Mesenteric fat pad (tissue), 1 donor: ENCODE results near the gene PEX11A. TPM values are rescaled to one million over a fixed set of nuclear protein-coding genes. Genes with fewer than 3 reads are reported as not detected.

Experiments used
- DNase-seq: peaks from one replicate; pipeline ENCODE4 v3.0.0-alpha.2; 2020; ENCODE audit warnings: low spot score
- total RNA-seq: library from RNA; stranded (reverse); fragmentation: NEBNext Ultra II Directional; extraction: Animal tissue kit (Norgen Biotek cat#: 25700); gene quantifications from one replicate; pipeline ENCODE4 v1.2.1, GENCODE V29; 2021
- donor health status: DM: yes; HTN: yes; CAD: no.

Gene PEX11A
- total RNA-seq, 1 donor from 2014 or later: 103 TPM

DNA sequence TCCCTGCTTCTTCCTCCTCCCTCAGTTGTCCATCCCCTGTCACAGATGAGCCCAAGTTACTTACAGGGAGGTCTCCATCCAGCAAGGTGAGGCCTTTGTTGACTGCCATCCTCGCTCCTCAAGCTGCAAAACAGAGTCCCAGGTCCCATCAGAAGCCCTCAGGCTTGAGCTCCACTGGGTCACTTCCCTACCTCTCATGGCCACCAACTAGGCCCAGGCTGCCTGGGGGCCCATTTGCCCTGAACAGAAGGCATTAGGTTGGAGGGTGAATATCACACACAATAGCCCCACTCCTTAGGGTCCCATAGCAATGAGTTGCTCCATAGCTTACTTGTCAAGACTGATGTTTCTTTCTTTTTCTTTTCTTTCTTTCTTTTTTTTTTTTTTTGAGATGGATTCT, 13.2 kb downstream of the PEX11A start:
- no peak for DNase-seq

DNA sequence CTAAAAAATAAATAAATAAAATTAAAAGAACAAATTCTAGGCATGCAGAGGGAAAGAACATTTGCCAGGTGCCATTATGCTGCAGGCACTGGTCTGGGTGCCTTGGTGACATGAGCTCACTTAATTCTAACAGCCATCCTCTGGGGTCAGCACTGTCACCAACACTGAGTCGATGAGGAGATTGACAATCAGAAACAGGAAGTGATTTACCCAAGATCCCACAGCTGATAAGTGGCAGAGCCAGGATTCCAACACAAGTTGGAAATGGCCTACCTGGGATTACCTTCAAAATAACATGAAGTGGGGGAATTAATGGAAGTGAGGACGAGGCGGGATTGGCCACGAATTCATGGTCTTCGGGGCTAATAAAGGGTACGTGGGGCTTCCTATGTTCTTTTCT, 14.9 kb downstream of the PEX11A start:
- no peak for DNase-seq

DNA sequence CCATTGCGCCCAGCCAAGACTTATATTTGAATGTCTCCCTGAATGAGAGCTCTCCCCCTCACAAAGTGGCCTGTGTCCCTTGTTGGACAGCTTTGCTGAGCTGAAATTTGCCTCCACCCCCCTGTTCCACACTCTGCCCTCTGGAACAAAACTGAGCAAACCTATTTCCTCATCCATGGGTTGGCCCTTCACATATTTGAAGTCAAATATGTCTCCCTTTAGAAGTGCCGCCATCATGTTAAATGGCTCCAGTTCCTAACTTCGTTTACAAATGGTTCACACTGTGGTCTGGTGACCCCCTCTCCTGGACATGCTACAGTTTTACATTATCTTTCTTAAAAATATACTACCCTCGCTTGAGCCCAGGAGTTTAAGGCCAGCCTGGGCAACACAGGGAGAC, 16.0 kb downstream of the PEX11A start:
- no peak for DNase-seq

DNA sequence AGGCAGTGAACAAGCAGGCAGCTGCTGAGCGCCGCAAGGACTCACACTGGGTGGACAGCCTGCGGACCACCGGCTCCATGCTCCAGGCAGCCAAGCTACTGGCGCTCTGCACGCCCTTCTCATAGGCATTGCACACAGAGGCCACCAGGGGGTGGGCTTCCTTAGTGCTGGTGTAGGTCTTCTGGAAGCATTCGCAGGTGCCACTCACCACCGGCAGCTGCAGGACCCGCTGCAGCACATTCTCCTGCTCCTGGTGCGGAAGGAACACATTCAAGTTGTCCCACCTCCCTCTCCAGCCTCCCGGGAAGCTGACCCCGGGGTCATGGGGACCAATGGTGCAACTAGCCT, 17.4 kb downstream of the PEX11A start:
- no peak for DNase-seq

DNA sequence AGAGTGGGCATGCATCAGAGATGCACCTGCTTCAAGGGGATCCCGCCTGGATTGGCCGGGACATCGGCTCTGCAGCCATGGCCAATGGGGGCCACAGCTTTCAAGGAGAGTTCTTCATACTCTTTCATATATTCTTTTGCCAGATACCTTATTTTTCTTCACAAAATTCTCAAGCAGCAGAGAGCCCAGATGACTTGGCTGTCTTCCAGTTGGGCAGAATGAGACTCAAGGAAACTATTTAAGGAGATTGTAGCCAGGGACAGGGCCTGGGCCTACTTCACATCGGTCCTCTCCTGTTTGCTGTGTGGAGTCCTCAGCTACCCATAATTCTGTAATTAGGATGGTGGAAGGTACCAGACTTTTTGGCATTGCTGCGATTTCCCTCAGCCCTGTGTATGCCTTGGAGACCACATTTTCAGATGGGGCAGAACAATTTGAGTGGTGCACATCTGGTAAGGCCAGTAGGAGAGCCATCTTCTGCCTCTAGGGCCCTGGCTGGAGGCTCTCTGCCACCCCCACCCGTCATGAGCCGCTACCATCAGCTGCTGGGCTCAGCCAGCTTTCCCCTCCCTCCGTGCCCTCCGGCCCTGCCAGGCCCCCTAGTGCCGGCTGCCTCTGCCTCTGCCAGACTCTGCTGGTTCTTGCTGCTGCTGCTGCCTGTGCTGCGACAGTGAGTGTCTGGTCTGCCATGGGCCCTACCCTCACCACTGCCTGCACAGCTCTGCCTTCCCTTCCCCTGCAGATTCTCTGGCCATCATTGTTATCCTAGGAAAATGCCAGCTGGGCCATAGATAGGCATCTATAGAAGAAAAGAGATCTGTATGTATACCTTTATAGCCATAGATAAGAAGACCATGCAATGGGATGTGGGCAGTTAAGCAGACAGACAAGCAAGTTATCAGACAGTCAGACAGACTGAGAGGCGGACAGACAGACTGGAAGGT, 18.1 kb downstream of the PEX11A start:
- DNase-seq: no peak

DNA sequence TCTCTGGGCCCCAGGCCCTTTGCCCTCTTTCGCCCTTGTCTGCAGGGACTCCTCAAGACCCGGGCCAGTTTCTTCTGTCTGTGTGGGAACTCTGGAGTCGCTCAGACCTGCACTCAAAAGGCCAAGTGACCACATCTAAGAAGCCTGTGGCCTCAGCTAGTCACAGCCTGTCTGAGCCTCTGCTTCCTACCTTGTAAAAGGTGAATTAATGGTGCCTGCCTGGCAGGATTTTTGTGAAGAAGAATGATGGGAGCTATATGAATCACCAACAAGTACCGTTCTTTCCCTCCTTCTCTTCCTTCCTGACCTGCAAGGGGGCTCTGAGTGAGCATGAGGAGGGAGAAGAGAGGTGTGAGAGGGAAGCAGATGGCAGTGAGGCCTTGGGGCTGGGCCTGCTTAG, 18.9 kb downstream of the PEX11A start:
- DNase-seq: no peak

DNA sequence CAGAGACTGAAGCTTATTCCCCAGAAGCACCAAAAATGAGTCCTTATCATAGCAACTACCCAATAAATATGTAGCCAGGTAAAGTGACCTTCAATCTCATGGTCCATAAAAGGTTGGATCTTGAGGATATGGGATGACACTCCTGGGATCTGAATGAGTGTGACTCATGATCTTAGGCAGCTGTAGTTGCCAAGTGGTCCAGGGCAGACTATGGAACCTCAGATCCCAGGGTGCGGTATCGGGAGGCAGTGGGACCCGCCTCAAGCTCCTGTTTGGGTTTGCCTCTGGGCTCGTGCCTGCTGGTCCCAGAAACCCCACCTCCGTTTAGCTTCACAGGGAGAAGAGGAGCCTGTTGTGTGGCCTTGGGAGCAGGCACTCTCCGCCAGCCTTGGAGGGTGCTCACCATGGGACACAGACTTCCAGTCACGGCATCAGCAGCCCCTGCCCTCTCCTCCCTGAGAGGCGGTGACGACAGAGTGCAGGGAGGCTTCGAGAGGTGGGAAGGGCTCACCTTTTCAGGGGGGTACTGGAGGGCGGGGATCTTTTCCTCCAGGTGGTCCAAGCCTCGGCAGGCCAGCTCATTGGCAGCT, 19.5 kb downstream of the PEX11A start:
- no peak for DNase-seq

DNA sequence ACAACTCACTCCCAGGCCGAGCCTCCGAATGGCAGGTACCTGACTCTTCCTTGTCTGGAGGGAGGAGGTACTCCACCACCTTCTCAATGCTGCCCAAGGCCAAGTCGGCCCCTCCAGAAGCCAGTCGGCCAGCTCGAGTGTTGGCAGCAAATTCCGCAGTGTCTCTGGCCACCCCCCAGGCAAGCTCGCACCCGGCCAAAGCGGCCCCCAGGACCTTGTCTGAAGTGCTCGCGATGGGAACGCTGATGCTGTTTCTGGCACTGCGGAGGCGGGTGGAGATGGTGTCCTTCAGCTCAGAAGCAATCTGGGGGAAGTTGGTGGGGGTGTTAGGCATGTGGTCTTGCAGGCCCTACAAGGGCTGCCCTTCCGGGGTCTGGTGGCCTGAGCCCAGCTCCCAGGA, 20.6 kb downstream of the PEX11A start:
- DNase-seq: peak; percentile 60

DNA sequence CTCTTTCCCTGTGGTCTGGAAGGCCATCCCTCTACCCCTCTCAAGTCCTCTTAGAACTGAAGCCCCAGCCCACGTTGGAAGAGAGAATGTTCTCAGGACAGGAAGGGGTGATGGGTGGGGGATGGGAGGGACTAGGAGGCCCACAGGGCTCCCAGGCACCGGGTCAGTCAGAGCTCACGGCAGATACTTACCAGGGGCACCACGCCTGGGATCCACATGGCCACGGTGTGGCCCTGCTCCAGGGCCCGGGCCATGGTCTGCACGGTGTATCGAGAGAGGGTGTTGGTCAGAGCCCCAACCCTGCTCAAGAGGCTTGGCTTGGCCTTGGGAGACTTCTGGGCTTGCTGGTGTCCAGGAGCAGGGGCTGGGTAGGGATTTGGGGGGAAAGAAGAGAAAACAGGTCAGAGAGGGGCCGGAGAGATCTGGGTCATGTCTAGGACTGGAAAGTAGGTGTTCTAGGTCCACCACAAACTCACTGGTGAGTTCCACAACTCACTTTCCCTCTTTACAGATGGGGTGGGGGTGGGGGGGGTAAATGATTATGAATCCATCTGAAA, 21.2 kb downstream of the PEX11A start:
- DNase-seq: no peak

DNA sequence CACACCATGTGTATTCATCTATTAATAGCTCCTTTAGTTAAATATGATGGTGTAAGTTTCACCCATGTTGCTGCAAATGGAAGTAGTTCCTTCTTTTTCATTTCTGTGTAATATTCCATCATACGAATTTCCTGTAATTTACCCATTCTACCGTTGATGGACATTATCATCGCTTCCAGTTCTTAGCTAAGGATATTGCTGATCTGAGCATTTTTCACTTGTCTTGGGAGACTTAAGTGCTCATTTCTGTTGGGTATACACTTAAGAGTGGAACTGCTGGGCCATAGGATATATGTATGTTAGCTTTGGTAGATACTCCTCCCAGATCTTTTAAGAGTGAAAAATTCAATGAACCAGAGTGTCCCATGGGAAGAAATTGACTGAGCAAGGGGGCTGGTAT, 22.4 kb downstream of the PEX11A start:
- DNase-seq: no peak

DNA sequence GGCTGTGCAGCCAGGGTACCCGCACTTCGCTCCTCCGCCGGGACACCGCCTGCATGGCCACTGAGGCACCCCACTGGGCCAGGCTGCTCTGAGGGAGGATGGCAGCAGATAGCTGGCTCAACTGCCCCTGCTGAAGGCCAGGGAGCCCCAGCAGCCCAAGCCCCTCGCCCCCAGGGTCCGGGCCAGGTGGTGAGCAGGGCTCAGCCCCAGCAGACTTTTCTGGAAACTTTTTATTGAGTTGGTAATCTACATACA, 22.9 kb downstream of the PEX11A start:
- DNase-seq: no peak

DNA sequence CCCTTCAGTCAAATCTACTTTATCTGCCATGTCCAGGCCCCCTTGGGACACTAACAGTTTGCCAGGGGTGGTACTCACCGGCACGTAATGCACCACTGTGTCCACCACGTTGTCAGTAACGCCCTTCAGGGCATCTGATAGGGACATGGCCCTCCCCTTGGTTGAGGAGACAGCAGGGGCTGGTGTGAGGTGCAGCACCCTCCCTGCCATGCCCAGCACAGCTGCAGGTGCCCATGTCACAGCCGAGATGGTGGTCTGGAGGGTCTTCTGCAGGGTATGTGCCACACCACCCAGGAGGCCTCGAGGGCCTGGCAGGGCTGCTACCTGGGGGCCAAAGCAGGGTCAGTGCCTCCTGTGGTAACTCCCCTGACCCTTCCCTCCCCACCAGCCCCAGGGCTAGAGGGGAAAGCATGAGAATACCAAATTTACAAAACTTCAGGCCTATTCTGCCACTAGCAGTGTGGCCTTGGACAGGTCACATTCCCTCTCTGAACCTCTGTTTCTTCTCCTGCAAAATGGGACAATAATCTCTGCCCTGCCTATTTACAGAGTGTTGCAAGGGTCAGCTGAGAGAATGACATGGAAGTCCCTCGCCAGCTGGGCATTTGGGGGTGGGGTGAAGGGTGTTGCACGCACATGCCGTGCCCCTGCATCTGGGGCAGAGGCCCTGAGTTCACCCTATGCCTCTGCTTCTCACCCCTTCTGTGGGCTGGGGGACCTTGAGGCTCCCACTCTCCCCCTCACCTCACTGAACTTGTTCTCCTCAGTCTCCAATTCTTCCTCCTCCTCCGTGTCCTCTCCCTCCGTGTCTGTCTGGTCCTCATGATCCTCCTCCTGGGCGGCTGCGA, 23.5 kb downstream of the PEX11A start:
- DNase-seq: no peak

DNA sequence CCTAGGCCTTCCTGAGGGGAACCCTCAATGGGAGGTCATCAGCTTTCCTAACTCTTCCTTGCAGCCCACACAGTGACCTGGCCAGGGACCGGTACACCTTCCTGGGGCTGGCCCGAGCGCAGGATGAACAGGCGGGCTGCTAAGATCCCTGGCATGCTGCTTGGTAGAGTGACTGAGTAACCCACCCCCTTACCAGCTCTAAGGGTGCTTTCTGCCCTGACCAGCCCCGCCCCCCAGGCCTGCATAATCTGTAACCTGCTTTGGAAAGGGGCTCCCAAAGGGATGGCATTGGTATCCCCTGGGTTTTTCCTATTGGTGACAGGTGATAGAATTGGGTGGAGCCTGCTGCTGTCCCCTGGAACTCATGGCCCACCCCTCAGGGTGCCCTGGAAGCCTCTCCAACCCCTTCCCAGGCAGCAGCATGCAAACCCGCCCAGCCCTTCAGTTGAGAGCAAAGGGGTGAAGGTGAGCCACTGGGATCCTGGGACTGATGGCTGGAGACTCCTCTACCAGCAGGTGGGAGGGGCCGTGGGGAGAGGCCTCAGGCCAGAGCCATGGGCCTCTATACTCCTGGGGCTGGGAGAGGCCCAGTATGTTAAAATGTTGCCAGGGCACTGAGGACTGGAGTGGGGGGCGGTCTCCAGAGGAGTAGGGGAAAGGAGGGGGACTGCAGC, 24.2 kb downstream of the PEX11A start:
- peak; percentile 84 for DNase-seq

DNA sequence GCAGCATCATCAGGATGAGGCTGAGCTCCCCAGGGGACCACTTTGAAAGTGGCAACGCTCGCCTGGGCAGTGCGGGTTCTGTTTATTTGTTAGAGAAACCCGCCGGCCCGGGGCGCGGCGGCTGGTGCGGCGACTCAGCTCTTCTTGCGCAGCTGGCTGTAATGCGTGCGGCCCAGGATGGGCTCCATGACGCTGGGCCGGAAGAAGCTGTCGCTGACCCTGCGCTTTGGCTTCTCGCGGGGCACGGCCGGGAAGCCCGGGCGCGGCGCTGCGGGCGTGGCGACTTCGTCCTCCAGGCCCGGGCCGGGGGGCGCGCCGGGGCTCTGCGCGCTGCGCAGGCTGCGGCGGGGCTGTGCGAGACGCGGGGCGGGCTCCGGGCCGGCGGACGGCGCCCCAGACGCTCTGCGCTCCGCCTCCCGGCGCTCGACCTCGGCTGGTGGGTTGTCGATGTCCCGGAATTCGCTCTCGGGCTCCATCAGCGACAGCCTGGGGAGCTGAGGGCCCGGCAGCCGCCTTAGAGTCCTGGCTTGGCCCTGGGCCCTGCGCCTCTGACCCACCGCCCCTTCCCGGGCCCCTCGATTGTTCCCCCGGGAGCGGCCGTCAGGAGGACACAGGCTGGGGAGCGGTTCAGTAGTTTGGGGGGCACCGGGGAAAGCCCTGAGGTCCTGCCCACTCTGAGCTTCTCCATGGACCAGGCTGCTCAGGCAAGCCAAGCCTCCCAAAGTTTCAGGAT, 24.9 kb downstream of the PEX11A start:
- no peak for DNase-seq

DNA sequence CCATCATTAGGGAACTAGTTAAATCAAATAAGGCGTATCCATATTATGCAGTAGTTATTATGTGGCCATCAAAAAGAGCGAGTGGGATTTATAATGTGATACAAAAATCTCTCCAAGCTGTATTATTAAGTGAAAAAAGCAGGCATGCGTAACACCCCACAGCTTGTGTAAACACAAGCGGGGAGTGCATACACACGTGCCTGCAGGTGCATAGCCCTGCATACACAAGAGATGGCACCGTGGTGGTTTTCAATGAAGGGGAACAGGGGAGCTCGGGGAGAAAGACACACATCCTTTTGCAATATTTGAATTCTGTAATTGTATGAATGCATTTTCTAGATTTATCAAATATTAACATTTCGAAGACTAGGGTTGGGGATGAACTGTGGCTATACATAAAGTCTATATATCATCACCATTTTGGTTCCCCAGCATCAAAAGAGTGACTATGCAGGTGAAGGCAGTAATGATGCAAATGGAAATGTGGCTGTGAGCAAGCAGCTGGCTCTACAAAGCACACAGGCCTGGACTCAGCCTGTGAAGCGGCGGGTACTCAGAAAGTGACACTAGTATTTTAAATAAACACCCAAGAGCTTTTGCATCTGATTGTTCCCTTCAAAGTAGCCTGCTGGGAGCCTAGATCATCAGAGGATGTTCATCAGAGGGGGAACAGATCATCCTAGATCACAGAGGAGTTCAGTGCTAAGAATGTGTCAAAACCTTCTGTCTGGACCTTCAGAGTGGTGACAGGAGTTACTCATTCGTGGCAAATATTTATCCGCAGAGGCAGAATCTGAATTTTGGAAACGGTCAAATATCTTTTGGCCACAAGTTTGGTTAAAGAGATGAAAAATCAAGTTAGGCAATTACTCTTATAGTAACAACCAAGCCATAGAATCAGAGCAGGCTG, 25.9 kb downstream of the PEX11A start:
- no peak for DNase-seq

DNA sequence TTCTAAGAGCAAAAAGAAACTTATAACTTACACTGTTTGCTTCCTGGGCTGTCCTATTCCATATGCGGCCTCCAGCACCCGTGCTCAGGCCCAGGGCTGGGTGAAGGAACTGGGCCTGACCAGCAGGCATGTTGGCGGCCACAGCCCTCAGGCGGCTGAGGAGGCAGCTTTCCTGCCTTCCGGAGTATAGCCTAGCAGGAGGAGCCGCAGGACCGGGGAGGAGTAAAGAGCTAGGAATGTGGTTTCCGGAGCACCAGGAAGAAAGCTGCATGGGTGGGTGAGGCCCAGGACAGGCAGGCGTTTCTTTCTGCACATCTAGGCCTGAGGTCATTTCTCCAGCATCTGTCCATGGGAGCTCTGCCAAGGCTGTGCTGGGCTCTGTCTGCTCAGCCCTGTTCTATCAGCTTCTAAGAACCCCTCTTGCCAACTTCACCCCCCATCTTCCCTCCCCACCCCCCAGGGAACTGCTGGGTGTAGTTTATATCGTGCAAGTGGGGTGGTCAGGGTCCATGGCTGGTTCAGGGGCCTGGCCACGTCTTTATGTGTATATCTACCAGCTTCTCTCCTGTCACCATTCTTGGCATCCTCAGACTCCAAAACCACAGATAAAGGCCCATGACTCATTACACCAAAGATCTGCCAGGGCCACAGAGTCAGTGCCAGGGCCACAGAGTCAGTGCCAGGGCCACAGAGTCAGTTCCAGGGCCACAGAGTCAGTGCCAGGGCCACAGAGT, 27.5 kb downstream of the PEX11A start:
- peak; percentile 89 for DNase-seq

DNA sequence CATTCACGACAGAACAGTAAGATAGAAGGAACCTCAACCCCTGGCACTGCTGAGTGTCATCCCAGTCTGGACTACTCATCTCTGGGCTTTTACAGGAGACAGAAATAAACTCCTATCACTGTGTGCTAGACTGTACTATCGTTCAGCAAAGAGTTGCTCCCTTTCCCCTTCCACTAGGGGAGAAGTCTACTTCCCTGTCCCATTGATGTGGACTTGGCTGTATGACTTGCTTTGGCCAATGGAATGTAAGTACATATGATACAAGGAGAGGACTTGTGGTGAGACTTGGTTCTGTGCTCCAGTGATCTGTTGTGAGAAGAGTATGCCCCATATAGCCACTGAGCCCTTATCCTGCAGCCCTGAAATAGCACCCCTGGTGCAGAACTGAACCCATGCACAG, 30.0 kb downstream of the PEX11A start:
- peak; percentile 47 for DNase-seq

DNA sequence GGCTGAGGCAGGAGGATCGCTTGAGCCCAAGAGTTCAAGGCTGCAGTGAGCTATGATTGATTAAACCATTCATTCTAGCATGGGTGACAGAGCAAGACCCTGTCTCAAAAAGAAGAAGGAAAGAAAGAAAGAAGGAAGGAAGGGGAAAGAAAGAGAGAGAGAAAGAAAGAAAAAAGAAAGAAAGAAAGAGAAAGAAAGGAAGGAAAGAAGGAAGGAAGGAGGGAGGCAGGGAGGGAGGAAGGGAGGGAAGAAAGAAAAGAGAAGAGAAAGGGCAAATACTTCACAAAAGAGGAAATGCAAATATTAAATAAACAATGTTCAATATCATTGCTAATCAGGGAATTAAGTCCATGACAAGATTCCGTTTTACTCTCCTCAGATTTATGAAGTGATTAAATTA, 31.3 kb downstream of the PEX11A start:
- DNase-seq: no peak

DNA sequence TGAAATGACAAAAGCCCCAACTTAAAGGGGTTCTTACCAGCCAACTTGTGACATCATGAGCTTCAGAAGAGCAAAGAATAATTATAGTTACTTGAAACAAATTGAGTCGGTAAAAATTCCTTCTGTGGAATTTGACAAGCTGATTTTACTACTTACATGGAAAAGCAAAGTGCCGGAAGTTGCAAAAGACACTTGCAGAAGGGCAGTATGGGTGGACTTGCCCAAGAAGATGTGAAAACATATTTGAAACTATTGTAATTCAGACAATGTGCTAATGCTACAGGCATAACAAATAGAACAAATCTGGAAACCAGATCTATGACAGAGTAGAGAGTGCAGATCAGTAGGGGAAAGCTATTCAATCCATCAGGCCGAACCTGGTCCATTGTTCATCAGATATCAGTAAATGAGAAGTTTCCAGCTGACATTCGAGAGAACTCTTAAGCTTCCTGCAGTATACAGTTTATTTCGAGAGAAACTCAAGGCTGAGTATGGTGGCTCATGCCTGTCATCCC, 32.8 kb downstream of the PEX11A start:
- DNase-seq: no peak
